Renal cortical epithelial cell (primary cell): ENCODE data around the gene FTMT. TPM values are rescaled to one million over a fixed set of nuclear protein-coding genes. Genes with fewer than 3 reads are reported as not detected.

Experiments used
- total RNA-seq: library from RNA; depleted of rRNA; stranded (reverse); fragments of >200 nt; gene quantifications from 2 replicates; pipeline ENCODE4 v1.2.3, GENCODE V29; 2014

Gene FTMT
- total RNA-seq, 1 donor from 2014 or later = not detected

Other genes starting within 250 kb of the FTMT start
- 27.4 and 34.2 TPM in 2 replicates for gene SRFBP1, start 110.1 kb downstream of the FTMT start, total RNA-seq
- 38.7 and 166 TPM in 2 replicates for gene LOX, start 226.4 kb downstream of the FTMT start, total RNA-seq